Measurements from ENCODE around the gene GHR.

Gene GHR

DNA sequence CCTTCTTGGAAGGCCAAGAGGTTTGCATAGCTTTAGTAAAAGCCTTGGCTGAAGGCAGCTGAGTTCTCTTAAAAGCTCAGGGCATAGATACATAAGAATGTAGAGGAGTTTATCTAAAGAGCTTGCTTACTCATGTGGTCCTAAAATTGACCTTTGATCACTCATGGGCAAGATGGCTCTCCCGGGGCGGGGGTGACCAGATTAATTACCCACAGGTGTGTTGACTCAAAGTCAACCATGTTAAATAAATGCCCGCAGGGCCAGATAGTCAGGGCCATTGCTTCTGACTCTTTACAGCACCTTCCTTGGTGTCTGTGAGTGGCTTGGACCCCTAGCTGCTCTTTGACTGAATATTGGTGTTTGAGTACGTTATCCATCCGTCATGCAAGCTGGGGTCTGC is 33.1 kb upstream of the GHR start:
- Histone ChIP-seq H3K36me3 (no peaks in the 10 kb centered on the region), H3K27ac (no peak overlapping the region), H3K4me3 (ENCODE audit: low read depth in 1 of 2, low read length in 1 of 2) (no peak overlapping the region), H3K9me3 (no peaks in the 10 kb centered on the region), H3K27me3 (no peaks in the 10 kb centered on the region), H3K4me1 (ENCODE audit: control insufficient read depth in 1 of 2, insufficient read depth in 1 of 2, low read depth in 1 of 2, low read length in 1 of 2) (no peaks in the 10 kb centered on the region)
- TF ChIP-seq, protein P1, sequence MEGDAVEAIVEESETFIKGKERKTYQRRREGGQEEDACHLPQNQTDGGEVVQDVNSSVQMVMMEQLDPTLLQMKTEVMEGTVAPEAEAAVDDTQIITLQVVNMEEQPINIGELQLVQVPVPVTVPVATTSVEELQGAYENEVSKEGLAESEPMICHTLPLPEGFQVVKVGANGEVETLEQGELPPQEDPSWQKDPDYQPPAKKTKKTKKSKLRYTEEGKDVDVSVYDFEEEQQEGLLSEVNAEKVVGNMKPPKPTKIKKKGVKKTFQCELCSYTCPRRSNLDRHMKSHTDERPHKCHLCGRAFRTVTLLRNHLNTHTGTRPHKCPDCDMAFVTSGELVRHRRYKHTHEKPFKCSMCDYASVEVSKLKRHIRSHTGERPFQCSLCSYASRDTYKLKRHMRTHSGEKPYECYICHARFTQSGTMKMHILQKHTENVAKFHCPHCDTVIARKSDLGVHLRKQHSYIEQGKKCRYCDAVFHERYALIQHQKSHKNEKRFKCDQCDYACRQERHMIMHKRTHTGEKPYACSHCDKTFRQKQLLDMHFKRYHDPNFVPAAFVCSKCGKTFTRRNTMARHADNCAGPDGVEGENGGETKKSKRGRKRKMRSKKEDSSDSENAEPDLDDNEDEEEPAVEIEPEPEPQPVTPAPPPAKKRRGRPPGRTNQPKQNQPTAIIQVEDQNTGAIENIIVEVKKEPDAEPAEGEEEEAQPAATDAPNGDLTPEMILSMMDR (IDR thresholded peaks at IDR 0.05) = no peak

DNA sequence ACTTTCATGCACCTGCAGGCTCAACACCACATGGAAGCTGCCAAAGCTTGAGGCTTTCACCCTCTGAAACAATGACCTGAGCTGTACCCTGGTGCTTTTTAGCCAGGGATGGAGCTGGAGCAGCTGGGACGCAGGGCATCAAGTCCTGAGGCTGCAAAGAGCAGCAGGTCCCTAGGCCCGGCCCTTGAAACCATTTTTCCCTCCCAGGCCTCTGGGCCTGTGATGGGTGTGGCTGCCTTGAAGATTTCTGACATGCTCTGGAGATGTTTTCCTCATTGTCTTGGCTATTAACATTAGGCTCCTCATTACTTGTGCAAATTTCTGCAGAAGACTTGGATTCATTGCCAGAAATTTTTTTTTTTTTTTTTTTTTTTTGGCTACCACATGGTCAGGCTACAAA is 30.3 kb upstream of the GHR start:
- H3K36me3 ChIP-seq = no peaks in the 10 kb centered on the region
- no peaks in the 10 kb centered on the region for H3K27me3 ChIP-seq
- no peaks in the 10 kb centered on the region for H3K4me1 ChIP-seq (ENCODE audit: control insufficient read depth in 1 of 2, insufficient read depth in 1 of 2, low read depth in 1 of 2, low read length in 1 of 2)
- TF ChIP-seq, protein P1 (IDR thresholded peaks at IDR 0.05) = no peak
- H3K4me3 ChIP-seq (ENCODE audit: low read depth in 1 of 2, low read length in 1 of 2) = no peak overlapping the region
- no peaks in the 10 kb centered on the region for H3K9me3 ChIP-seq
- no peak overlapping the region for H3K27ac ChIP-seq

DNA sequence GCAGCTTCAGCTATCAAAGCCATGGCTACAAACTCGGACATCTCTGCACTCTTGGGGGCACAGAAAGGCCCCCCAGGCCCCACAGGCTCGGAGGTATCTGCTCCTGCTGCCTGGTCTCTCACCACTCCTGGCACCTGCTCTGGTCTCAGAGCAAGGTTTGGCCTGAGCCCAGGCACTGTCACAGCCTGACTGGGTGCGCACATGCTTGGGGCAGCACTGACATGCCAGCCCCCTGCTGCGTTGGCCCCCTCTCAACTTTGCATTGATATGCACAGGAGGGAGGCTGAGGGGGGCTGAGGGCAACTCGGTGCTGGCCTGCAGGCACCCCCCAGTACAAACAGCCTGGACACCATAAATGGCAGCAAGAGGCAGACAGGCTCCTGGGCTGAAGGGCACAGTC is 27.1 kb upstream of the GHR start:
- TF ChIP-seq, protein P1 (IDR thresholded peaks at IDR 0.05) = no peak
- Histone ChIP-seq H3K27ac (no peak overlapping the region), H3K4me1 (ENCODE audit: control insufficient read depth in 1 of 2, insufficient read depth in 1 of 2, low read depth in 1 of 2, low read length in 1 of 2) (no peaks in the 10 kb centered on the region), H3K4me3 (ENCODE audit: low read depth in 1 of 2, low read length in 1 of 2) (no peak overlapping the region), H3K36me3 (no peaks in the 10 kb centered on the region), H3K9me3 (no peaks in the 10 kb centered on the region), H3K27me3 (no peaks in the 10 kb centered on the region)

DNA sequence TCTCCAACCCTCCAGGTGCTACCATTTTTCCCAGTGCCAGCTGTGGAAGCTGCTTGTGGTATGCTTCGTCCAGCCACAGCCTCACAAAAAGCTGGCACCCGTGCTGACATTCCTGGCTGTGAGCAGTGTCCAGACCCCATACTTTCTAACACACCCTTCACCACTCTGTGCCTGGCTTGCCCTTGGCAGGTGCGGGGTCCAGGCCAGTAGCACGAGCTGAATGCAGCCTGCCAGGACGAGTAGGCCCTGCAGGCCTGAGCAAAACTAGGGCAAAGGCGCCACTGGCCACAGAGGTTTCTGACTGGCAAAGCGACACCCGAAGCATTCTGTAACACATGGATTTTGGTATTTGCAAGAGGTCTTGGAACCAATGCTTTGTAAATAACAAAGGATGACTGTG is 26.0 kb upstream of the GHR start:
- Histone ChIP-seq H3K27me3 (no peaks in the 10 kb centered on the region), H3K4me3 (ENCODE audit: low read depth in 1 of 2, low read length in 1 of 2) (no peak overlapping the region), H3K4me1 (ENCODE audit: control insufficient read depth in 1 of 2, insufficient read depth in 1 of 2, low read depth in 1 of 2, low read length in 1 of 2) (no peaks in the 10 kb centered on the region), H3K9me3 (no peaks in the 10 kb centered on the region), H3K36me3 (no peaks in the 10 kb centered on the region), H3K27ac (no peak overlapping the region)
- TF ChIP-seq, protein P1 (IDR thresholded peaks at IDR 0.05) = no peak

DNA sequence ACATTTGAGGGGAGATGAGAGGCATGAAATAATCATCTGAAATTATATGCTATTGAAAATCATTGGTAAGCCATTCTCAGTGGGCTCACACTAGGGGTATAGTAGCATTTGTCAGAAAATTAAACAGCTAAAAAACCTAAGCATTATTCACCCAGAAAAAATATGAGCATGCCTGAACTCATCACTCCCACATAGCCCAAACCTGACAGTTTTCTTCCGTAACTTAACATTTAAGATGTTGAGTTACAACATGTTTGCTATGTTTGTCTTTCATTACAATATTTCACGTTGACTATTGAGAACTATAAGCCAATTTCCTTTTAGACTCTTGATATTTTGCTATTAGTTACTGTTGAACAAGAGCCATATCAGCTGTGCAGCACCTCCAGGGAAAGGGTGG is 23.5 kb upstream of the GHR start:
- Histone ChIP-seq H3K4me1 (ENCODE audit: control insufficient read depth in 1 of 2, insufficient read depth in 1 of 2, low read depth in 1 of 2, low read length in 1 of 2) (no peaks in the 10 kb centered on the region), H3K9me3 (no peaks in the 10 kb centered on the region), H3K27me3 (no peaks in the 10 kb centered on the region), H3K27ac (no peak overlapping the region), H3K36me3 (no peaks in the 10 kb centered on the region), H3K4me3 (ENCODE audit: low read depth in 1 of 2, low read length in 1 of 2) (no peak overlapping the region)
- TF ChIP-seq, protein P1 (IDR thresholded peaks at IDR 0.05) = no peak

DNA sequence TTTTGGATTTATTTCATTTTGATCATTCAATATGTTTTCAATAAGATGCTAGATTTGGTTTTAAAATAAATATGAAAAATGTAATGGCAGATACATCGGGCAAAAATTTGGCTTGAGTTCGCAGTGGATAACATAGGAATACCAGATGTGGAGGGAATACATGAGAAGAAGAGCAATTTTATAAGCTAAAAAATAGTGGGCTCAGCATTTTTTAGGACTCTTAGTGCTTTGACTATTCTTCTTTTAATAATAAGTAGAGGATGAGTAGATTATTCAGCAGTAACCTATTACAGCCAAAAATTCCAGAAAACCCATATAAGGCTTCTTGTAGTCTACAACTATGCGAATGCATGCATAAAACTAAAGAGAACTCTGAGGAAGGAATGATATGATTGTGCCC is 22.8 kb upstream of the GHR start:
- no peaks in the 10 kb centered on the region for H3K4me1 ChIP-seq (ENCODE audit: control insufficient read depth in 1 of 2, insufficient read depth in 1 of 2, low read depth in 1 of 2, low read length in 1 of 2)
- no peak overlapping the region for H3K27ac ChIP-seq
- H3K36me3 ChIP-seq = no peaks in the 10 kb centered on the region
- no peaks in the 10 kb centered on the region for H3K9me3 ChIP-seq
- no peak overlapping the region for H3K4me3 ChIP-seq (ENCODE audit: low read depth in 1 of 2, low read length in 1 of 2)
- no peaks in the 10 kb centered on the region for H3K27me3 ChIP-seq
- TF ChIP-seq, protein P1 (IDR thresholded peaks at IDR 0.05) = no peak
